Kidney epithelial cell (primary cell): ENCODE data around the gene FANCM. TPM values are rescaled to one million over a fixed set of nuclear protein-coding genes. Genes with fewer than 3 reads are reported as not detected.

Experiments used
- DNase-seq: peaks from one replicate; pipeline ENCODE4 v3.0.0-alpha.2; 2010; ENCODE audit warnings: low read depth
- H3K27me3 ChIP-seq: 2 replicates; pipeline ENCODE4 v1.6.0; 2011; ENCODE audit warnings: low read length; ENCODE audit not compliant: control insufficient read depth, insufficient read depth
- H3K36me3 ChIP-seq: 2 replicates; pipeline ENCODE4 v1.5.1; 2011; ENCODE audit warnings: low read length; ENCODE audit not compliant: control insufficient read depth, insufficient read depth
- H3K4me3 ChIP-seq: 2 replicates; pipeline ENCODE4 v1.5.1; 2011; ENCODE audit warnings: low read depth, mild to moderate bottlenecking, control low read depth, low read length
- total RNA-seq: library from RNA; depleted of rRNA; stranded (reverse); fragments of >200 nt; gene quantifications from 2 replicates; pipeline ENCODE4 v1.2.3, GENCODE V29; 2015
- TF ChIP-seq, protein P1 (sequence below): IDR thresholded peaks from 2 replicates; pipeline ENCODE4 v1.5.1; 2011; ENCODE audit warnings: mild to moderate bottlenecking, moderate library complexity, low read length, control low read depth, inconsistent platforms; ENCODE audit not compliant: insufficient read depth, poor library complexity, severe bottlenecking

FANCM gene
- total RNA-seq, 1 donor from 2014 or later = 4.6 TPM

GRCh38 chr14:45222485-45223262 lies 86.9 kb downstream of the FANCM start:
- TF ChIP-seq, protein P1, sequence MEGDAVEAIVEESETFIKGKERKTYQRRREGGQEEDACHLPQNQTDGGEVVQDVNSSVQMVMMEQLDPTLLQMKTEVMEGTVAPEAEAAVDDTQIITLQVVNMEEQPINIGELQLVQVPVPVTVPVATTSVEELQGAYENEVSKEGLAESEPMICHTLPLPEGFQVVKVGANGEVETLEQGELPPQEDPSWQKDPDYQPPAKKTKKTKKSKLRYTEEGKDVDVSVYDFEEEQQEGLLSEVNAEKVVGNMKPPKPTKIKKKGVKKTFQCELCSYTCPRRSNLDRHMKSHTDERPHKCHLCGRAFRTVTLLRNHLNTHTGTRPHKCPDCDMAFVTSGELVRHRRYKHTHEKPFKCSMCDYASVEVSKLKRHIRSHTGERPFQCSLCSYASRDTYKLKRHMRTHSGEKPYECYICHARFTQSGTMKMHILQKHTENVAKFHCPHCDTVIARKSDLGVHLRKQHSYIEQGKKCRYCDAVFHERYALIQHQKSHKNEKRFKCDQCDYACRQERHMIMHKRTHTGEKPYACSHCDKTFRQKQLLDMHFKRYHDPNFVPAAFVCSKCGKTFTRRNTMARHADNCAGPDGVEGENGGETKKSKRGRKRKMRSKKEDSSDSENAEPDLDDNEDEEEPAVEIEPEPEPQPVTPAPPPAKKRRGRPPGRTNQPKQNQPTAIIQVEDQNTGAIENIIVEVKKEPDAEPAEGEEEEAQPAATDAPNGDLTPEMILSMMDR = no peak
- H3K4me3 ChIP-seq = no peak overlapping the region
- no peaks in the 10 kb centered on the region for H3K36me3 ChIP-seq
- no peak for DNase-seq
- no peaks in the 10 kb centered on the region for H3K27me3 ChIP-seq

DNA sequence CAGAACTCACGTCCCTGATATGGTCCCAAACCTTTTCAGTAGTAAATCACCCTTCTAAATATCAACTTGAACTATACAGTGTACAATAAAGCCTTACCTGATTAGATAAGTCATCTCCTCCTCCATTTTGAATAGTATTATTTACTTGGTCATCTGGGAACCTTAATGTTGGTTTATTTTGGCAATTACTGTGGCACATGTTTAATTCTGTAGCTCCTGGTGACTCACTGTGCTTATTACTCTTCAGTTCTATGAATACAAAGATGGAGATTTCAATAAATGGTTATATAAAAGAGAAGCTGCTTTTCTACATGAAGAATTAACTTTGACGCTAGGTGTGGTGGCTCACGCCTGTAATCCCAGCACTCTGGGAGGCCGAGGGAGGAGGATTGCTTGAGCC lies 91.8 kb downstream of the FANCM start:
- no peaks in the 10 kb centered on the region for H3K36me3 ChIP-seq
- H3K4me3 ChIP-seq = no peak overlapping the region
- no peaks in the 10 kb centered on the region for H3K27me3 ChIP-seq
- TF ChIP-seq, protein P1 = no peak
- DNase-seq = no peak

DNA sequence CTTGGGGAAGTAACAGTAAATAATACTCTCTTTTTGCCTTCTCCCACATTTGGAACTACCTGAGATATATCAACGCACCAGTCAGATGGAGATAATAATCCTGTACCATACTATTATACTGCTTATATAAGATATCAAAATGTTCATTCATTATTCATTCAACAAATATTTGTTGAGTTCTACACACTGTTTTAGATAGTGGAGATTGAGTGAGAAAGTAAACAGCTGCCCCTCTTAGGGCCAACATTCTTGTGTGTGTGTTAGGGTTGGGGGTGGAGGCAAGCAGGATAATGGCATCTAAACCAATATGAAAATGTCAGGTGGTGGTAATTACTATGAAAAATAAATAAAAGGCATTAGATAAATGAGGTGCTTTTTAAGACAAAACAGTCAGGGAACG lies 103.3 kb downstream of the FANCM start:
- TF ChIP-seq, protein P1 = no peak
- no peak for DNase-seq

GRCh38 chr14:45242706-45243105 lies 107.0 kb downstream of the FANCM start:
- no peak overlapping the region for H3K4me3 ChIP-seq
- no peak for DNase-seq
- H3K36me3 ChIP-seq = no peaks in the 10 kb centered on the region

More for the DNA sequence above, 103.3 kb downstream of the FANCM start:
- no peaks in the 10 kb centered on the region for H3K27me3 ChIP-seq
- H3K36me3 ChIP-seq = no peaks in the 10 kb centered on the region
- no peak overlapping the region for H3K4me3 ChIP-seq

DNA sequence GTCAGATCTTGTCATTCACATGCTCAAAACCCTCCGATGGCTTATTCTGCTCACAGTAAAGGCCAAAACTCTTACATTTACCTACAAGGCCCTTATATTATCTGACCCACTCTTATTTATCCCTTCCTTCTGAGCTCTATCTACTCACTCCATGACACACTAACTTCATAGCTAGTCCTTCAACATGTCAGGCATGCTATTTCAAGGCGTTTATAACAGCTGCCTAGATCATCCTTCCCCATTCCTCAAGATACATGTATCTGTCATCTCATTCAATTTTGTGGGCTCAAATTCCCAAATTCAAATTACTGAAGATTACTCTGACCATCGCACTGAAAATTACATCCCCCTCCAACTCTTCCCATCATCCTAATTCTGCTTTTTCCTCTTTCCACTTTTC lies 110.4 kb downstream of the FANCM start:
- no peak overlapping the region for H3K4me3 ChIP-seq
- no peak for DNase-seq
- TF ChIP-seq, protein P1 = no peak
- no peaks in the 10 kb centered on the region for H3K27me3 ChIP-seq
- no peaks in the 10 kb centered on the region for H3K36me3 ChIP-seq

More at GRCh38 chr14:45242706-45243105, 107.0 kb downstream of the FANCM start:
- TF ChIP-seq, protein P1 = no peak
- H3K27me3 ChIP-seq = no peaks in the 10 kb centered on the region

DNA sequence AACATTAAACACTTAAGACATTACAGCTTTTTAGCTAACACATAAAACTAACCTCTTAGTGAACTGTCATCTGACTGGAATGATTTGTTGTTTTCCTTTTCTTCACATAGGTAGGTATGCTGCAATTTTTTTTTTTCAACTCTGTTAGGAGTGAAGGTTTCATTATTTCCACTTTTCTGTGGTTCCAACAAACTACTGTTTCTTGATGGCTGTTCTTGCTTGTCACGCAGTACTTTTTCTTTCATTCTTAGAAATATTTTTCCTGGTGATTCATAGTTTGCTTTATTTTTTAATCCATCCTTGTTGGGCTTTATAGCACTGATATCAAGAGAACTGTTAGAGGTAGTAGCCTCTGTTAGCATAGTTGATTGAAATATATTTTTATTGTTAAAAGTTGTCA lies 111.0 kb downstream of the FANCM start:
- no peak overlapping the region for H3K4me3 ChIP-seq
- TF ChIP-seq, protein P1 = no peak
- H3K27me3 ChIP-seq = no peaks in the 10 kb centered on the region
- no peaks in the 10 kb centered on the region for H3K36me3 ChIP-seq
- DNase-seq = no peak
